ENCODE results near the gene RTKN2.

RTKN2 gene

GRCh38 chr10:62224606-62225005 is 44.0 kb downstream of the RTKN2 start:
- DNase-seq (ENCODE audit: low read depth, low spot score), result no peak

- no peak for DNase-seq (ENCODE audit: low read depth, low spot score)
Measured at GRCh38 chr10:62217683-62218082, 51.0 kb downstream of the RTKN2 start.

DNA sequence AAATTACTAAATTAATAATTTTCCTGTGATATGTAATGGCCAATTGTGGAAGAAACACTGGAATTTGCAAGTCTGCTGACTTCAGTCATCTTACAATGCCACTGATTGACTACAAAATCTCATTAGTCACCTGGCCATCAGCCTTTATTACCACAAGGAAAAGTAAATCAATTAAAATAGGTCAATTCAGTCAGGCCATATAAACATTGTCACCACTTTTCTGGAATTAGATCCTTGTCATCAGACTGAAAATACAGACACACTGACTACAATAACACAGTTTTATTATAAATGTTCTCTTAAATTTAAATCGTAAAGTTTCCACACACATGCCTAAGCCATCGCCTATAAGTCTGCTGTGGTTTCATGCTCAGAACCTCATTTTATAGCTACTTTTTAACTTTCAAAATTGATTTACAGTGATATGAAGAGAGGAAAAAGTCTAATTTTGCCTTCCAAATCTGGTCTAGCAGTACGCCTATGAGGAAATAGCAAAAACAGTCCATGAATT is 54.2 kb downstream of the RTKN2 start:
- no peak for DNase-seq (ENCODE audit: low read depth, low spot score)

DNA sequence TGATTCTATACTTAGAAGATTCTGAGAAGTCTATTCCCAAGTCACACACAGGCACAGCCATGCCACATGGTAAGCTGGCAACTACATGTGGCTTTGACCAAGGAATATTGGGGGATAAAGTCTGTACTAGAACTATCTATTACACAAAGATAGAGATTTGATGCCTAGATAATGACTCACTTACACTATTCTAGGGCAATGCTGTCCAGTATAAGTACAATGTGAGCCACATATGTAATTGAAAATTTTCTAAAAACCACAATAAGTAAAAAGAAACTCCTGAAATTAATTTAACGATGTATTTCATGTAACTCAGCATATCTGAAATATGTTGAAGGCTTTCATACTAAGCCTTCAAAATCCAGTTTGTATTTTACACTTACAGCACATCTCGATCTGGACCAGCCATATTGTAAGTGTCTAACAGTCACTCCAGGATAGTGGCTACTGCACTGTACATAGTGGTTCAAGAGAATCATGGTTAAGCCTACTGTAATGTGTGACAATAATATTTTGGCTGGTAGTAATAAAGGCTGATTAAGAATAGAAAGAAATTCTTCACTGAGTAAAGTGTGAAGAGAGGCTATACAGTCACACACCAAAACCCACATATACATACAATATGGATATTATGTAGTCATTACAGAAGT is 62.8 kb downstream of the RTKN2 start:
- no peak for DNase-seq (ENCODE audit: low read depth, low spot score)

DNA sequence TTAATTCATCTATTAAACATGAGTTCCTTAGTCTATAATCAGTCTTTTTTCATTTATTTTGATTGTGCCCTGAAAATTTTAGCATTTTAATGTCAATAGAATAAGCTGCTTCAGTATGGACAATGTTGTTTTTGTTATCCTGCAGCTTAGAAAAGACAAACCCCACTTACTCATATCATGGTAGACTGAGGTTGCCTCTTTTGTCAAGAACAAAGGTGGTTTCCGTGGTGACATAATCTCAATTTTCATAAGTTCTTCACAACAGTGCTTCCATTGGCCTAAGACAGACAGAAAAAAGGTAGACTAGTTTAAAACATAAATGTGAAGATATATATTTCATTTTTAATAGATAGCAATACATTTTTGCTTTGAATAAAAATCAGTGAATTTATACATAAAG is 69.1 kb downstream of the RTKN2 start:
- DNase-seq (ENCODE audit: low read depth, low spot score), result no peak

DNA sequence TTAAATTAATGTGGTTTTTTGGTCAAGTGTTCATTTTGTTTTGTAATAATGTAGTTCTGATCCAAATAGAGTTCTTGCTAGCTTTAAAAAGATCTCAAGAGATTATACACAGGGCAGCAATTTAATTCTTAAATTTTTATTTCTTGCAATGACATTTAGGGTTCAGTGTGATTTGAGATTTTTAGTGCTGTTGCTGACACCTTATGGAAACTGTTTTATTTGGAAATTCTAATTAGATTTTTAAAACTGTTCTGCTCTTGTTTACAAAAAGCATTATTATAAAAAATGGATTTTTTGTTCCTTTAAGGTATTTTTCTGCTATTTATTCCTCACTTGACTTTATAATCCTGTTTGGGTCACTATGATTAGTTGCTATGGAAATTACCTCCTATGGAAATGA is 72.1 kb downstream of the RTKN2 start:
- no peak for DNase-seq (ENCODE audit: low read depth, low spot score)

GRCh38 chr10:62195675-62195926 is 73.0 kb downstream of the RTKN2 start:
- no peak for DNase-seq (ENCODE audit: low read depth, low spot score)

GRCh38 chr10:62194924-62195674 is 73.5 kb downstream of the RTKN2 start:
- DNase-seq (ENCODE audit: low read depth, low spot score), result no peak

- no peak for DNase-seq (ENCODE audit: low read depth, low spot score)
Measured at GRCh38 chr10:62193479-62193878, 75.2 kb downstream of the RTKN2 start.

DNA sequence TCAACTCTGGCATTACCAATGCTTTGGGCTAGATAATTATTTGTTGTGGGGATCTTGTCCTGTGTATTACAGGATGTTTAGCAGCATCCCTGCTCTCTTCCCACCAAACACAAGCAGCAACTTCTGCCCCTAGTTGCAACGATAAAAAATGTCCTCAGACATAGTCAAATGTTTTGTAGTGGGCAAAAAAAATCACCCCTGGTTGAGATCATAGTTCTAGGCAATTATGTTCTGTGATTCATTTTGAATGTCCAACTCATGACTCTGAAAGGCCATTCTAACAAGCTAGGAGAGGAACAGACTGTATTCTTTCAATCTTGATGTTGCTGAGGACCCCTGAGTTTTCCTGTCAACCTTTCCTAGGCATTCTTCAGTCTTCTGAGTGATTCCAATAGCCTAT is 79.5 kb downstream of the RTKN2 start:
- DNase-seq (ENCODE audit: low read depth, low spot score), result no peak

DNA sequence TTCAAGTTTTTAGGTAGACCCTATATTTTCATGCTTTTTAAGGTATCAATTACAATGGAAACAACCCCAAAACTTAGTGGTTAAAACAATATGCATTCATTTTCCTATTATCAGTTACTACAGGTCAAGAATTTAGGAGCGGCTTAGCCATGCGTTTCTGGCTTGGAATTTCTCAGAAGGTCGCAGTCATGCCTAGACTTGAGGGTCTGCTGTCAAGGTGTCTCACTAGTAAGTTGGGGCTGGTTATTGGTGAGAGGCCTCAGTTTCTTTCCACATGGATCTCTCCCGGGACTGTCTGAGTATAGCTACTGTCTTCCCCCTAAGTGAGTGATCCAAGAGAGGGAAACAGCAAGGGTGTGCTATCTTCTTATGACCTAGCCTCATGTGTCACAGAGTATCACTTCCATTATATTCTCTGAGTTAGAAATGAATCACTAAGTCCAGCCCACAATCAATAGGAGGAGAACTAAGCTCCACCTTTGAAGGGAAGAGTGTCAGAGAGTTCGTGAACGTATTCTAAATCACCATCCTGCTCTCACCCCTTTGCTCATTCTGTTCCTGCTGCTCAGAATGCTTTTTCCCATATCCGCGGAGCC is 80.5 kb downstream of the RTKN2 start:
- DNase-seq (ENCODE audit: low read depth, low spot score), result no peak

GRCh38 chr10:62186999-62187675 is 81.5 kb downstream of the RTKN2 start:
- no peak for DNase-seq (ENCODE audit: low read depth, low spot score)

- no peak for DNase-seq (ENCODE audit: low read depth, low spot score)
Measured at GRCh38 chr10:62185919-62186692, 82.5 kb downstream of the RTKN2 start.

DNA sequence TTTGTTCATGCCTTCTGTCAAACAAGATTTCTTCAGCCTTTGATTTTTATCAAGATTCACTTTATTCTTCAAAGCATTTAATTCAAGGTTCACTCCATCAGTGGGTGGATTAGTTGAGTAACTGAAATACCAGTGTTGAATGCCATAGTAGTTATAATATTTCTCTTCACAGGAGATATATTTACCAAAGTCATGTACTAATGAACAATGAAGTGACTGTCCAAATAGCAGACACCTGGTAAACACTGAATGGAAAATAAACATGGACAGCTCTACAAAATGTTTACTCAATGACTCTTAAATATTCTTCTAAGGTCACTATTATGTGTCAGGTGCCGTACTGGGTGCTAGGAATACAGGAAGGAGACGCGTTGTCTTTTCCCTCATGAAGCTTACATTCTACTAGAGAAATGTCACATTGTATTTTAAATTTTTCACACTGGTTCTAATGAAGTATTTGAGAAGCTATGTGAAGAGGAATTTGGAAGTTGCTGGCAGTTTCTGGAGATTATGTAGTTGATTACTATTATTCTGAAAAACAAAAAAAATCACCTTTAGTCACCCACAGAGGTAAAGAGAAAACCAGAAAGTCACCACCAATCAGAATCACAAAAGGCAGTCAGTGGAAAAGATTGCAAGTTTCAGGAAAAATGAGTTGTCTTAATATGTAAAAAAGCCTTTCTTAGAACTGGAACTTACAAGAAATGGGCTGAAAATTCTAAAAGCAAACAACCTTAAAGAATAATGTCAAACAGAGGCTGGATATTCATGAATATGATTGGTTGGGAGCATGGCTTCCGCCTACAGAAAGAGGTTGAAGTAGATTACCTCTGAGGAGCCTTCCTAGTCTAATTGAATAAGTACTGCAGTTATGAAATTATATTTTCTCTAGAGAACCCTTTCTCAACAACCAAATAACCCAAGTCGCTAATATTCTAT is 84.5 kb downstream of the RTKN2 start:
- DNase-seq (ENCODE audit: low read depth, low spot score), result no peak

GRCh38 chr10:62183442-62183841 is 85.2 kb downstream of the RTKN2 start:
- DNase-seq (ENCODE audit: low read depth, low spot score), result no peak

DNA sequence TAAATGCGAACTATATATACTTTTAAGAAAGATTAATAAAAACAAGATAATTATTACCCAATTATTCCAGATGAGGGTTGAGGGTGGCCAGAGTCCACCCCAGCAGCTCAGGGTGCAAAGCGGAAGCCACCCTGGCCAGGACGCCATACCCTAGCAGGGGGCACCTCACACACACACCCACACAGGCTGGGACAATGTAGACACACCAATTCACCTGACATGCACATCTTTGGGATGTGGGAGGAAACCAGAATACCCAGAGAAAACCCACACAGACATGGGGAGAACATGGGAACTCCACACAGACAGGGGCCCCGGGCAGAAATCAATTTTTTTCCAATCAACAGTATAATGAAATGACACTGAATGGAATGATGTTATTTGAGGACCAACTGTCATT is 86.0 kb downstream of the RTKN2 start:
- no peak for DNase-seq (ENCODE audit: low read depth, low spot score)

DNA sequence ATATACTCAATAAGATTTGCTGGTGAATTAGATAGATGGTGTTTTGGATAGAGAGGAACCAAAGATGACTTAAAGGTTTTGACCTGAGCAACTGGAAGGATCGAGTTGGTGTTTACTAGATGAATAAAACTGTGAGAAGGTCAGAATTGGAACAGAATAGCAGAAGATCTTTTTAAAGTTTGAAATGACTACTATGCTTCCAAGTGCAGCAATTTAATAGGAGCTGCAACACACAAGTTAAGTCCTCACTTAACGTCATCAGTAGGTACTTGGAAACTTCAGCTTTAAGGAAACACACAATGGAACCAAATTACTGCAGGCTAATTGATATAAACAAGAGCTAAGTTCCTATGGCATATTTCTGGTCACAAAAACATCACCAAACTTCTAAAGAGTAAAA is 86.5 kb downstream of the RTKN2 start:
- no peak for DNase-seq (ENCODE audit: low read depth, low spot score)

GRCh38 chr10:62180677-62181076 is 88.0 kb downstream of the RTKN2 start:
- no peak for DNase-seq (ENCODE audit: low read depth, low spot score)

GRCh38 chr10:62178568-62178967 is 90.1 kb downstream of the RTKN2 start:
- no peak for DNase-seq (ENCODE audit: low read depth, low spot score)

DNA sequence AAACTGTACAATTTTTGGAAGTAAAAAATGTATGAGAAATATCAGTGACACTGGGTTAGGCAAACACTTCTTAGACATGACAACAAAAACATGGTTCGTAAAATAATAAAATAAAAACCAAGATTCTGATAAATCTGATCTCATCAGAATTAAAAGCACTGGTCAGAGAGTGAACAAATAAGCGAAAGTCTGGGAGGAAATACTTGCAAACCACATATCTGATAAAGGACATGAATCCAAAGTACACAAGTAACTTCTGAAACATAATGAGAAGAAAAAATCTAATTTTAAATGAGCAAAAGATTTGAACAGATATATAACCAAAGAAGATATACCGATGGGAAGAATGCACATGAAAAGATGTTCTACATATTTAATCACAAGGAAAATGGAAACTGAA is 91.5 kb downstream of the RTKN2 start:
- no peak for DNase-seq (ENCODE audit: low read depth, low spot score)

DNA sequence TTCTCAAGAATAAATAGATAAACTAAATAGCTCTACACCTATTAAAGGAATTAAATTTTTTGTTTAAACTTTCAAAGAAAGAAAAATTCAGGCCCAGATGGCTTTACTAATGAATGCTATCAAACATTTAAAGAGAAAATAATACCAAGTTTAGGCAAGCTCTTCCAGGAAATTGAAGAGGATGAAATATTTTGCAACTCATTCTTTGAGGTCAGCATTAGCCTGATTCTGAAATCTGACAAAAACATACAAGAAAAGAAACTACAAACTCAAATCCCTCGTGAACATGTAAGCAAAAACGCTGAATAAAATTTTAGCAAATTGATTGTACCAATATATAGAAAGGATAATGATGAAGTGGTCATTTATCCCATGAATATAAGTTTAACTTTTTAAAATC is 93.4 kb downstream of the RTKN2 start:
- no peak for DNase-seq (ENCODE audit: low read depth, low spot score)

All from iPS DF 19.7 (cell line).